Measurements from ENCODE around the gene ISG20. TPM values are rescaled to one million over a fixed set of nuclear protein-coding genes. Genes with fewer than 3 reads are reported as not detected.

Gene ISG20
- total RNA-seq (2014; rRNA removed; shearing (Covaris generic)), result 121 and 125 TPM in 2 replicates
- polyA plus RNA-seq (2015; cell fraction: cytosol; rRNA removed), result 47.3 and 58.4 TPM in 2 replicates
- polyA plus RNA-seq (2015; cell fraction: nucleus; rRNA removed), result 21.1 and 28.7 TPM in 2 replicates

- in situ Hi-C loops (cut with HindIII; ENCODE audit: low pct_unique_long_range_greater_than_20kb, low sequenced_read_pairs), result no loop called here
- peak; percentile 91 for DNase-seq (ENCODE audit: low read depth, low spot score)
Observed at GRCh38 chr15:88638626-88639372, at the start of gene ISG20. Gene ISG20 (plus strand): TSS chr15:88639016. CDS start chr15:88639367, 351 bp downstream.

GRCh38 chr15:88590759-88591158, 48.1 kb upstream of the ISG20 start:
- DNase-seq (ENCODE audit: low read depth, low spot score), result no peak
- in situ Hi-C loops (cut with HindIII; ENCODE audit: low pct_unique_long_range_greater_than_20kb, low sequenced_read_pairs), result no loop called here

GRCh38 chr15:88591384-88591783, 47.4 kb upstream of the ISG20 start:
- DNase-seq (ENCODE audit: low read depth, low spot score), result no peak
- in situ Hi-C loops (cut with HindIII; ENCODE audit: low pct_unique_long_range_greater_than_20kb, low sequenced_read_pairs), result no loop called here

GRCh38 chr15:88603885-88604284, 34.9 kb upstream of the ISG20 start:
- in situ Hi-C loops (cut with HindIII; ENCODE audit: low pct_unique_long_range_greater_than_20kb, low sequenced_read_pairs), result loop anchor here (25.0 kb wide), 1 partner anchor 142 kb away; the partner anchor contains the start of genes MRPL46 and MRPS11
- no peak for DNase-seq (ENCODE audit: low read depth, low spot score)

- no peak for DNase-seq (ENCODE audit: low read depth, low spot score)
- in situ Hi-C loops (cut with HindIII; ENCODE audit: low pct_unique_long_range_greater_than_20kb, low sequenced_read_pairs), result loop anchor here (25.0 kb wide), 1 partner anchor 142 kb away; the partner anchor contains the start of genes MRPL46 and MRPS11
Observed at GRCh38 chr15:88604381-88605188, 34.2 kb upstream of the ISG20 start.

- in situ Hi-C loops (cut with HindIII; ENCODE audit: low pct_unique_long_range_greater_than_20kb, low sequenced_read_pairs), result loop anchor here (25.0 kb wide), 1 partner anchor 143 kb away; the partner anchor contains the start of genes MRPL46 and MRPS11
- no peak for DNase-seq (ENCODE audit: low read depth, low spot score)
Observed at GRCh38 chr15:88605189-88606069, 33.4 kb upstream of the ISG20 start.

GRCh38 chr15:88606070-88606794, 32.6 kb upstream of the ISG20 start:
- DNase-seq (ENCODE audit: low read depth, low spot score), result no peak
- in situ Hi-C loops (cut with HindIII; ENCODE audit: low pct_unique_long_range_greater_than_20kb, low sequenced_read_pairs), result loop anchor here (25.0 kb wide), 1 partner anchor 144 kb away; the partner anchor contains the start of genes MRPL46 and MRPS11

GRCh38 chr15:88607951-88608350, 30.9 kb upstream of the ISG20 start:
- in situ Hi-C loops (cut with HindIII; ENCODE audit: low pct_unique_long_range_greater_than_20kb, low sequenced_read_pairs), result loop anchor here (25.0 kb wide), 1 partner anchor 146 kb away; the partner anchor contains the start of genes MRPL46 and MRPS11
- no peak for DNase-seq (ENCODE audit: low read depth, low spot score)

GRCh38 chr15:88608607-88609181, 30.1 kb upstream of the ISG20 start:
- DNase-seq (ENCODE audit: low read depth, low spot score), result no peak
- in situ Hi-C loops (cut with HindIII; ENCODE audit: low pct_unique_long_range_greater_than_20kb, low sequenced_read_pairs), result loop anchor here (25.0 kb wide), 1 partner anchor 146 kb away; the partner anchor contains the start of genes MRPL46 and MRPS11

- in situ Hi-C loops (cut with HindIII; ENCODE audit: low pct_unique_long_range_greater_than_20kb, low sequenced_read_pairs), result loop anchor here (25.0 kb wide), 1 partner anchor 147 kb away; the partner anchor contains the start of genes MRPL46 and MRPS11
- no peak for DNase-seq (ENCODE audit: low read depth, low spot score)
Observed at GRCh38 chr15:88609344-88610090, 29.3 kb upstream of the ISG20 start.

GRCh38 chr15:88610701-88611231, 28.1 kb upstream of the ISG20 start:
- in situ Hi-C loops (cut with HindIII; ENCODE audit: low pct_unique_long_range_greater_than_20kb, low sequenced_read_pairs), result loop anchor here (25.0 kb wide), 1 partner anchor 148 kb away; the partner anchor contains the start of genes MRPL46 and MRPS11
- DNase-seq (ENCODE audit: low read depth, low spot score), result no peak

- DNase-seq (ENCODE audit: low read depth, low spot score), result no peak
- in situ Hi-C loops (cut with HindIII; ENCODE audit: low pct_unique_long_range_greater_than_20kb, low sequenced_read_pairs), result loop anchor here (25.0 kb wide), 1 partner anchor 150 kb away; the partner anchor contains the start of genes MRPL46 and MRPS11
Observed at GRCh38 chr15:88612186-88612796, 26.5 kb upstream of the ISG20 start.

GRCh38 chr15:88613074-88613944, 25.5 kb upstream of the ISG20 start:
- no peak for DNase-seq (ENCODE audit: low read depth, low spot score)
- in situ Hi-C loops (cut with HindIII; ENCODE audit: low pct_unique_long_range_greater_than_20kb, low sequenced_read_pairs), result loop anchor here (25.0 kb wide), 1 partner anchor 151 kb away; the partner anchor contains the start of genes MRPL46 and MRPS11

All from SK-MEL-5 (cell line).